ENCODE results near the gene THBD.

Gene THBD

GRCh38 chr20:22999756-23000155, 49.7 kb downstream of the THBD start:
- ATAC-seq, result no peak
- no peak for TF ChIP-seq OSR1 (CRISPR knock-in tag; IDR thresholded peaks at IDR 0.05)
- TF ChIP-seq ZC3H10 (CRISPR knock-in tag; IDR thresholded peaks at IDR 0.05), result no peak
- no peak for TF ChIP-seq TOX (CRISPR knock-in tag; IDR thresholded peaks at IDR 0.05; ENCODE audit: borderline replicate concordance)
- no peak for TF ChIP-seq ESRRG (CRISPR knock-in tag; IDR thresholded peaks at IDR 0.05)
- no peak for TF ChIP-seq ZNF70 (CRISPR knock-in tag; IDR thresholded peaks at IDR 0.05)
- TF ChIP-seq CSRNP3 (CRISPR knock-in tag; IDR thresholded peaks at IDR 0.05), result no peak
- TF ChIP-seq RARB (CRISPR knock-in tag; IDR thresholded peaks at IDR 0.05), result no peak
- no peak for TF ChIP-seq CREB5 (CRISPR knock-in tag; IDR thresholded peaks at IDR 0.05; ENCODE audit: low read depth)
- no peak for TF ChIP-seq CSDC2 (CRISPR knock-in tag; IDR thresholded peaks at IDR 0.05)
- TF ChIP-seq TCF4 (CRISPR knock-in tag; IDR thresholded peaks at IDR 0.05; ENCODE audit: borderline replicate concordance), result no peak

- no peak for ATAC-seq
- TF ChIP-seq TOX (CRISPR knock-in tag; IDR thresholded peaks at IDR 0.05; ENCODE audit: borderline replicate concordance), result no peak
- no peak for TF ChIP-seq BACH2 (CRISPR knock-in tag; IDR thresholded peaks at IDR 0.05; ENCODE audit: borderline replicate concordance)
- TF ChIP-seq TCF4 (CRISPR knock-in tag; IDR thresholded peaks at IDR 0.05; ENCODE audit: borderline replicate concordance), result no peak
- TF ChIP-seq RARB (CRISPR knock-in tag; IDR thresholded peaks at IDR 0.05), result no peak
Observed at GRCh38 chr20:22998476-22998875, 51.0 kb downstream of the THBD start.

GRCh38 chr20:22995923-22996322, 53.5 kb downstream of the THBD start:
- ATAC-seq, result no peak
- TF ChIP-seq TCF4 (CRISPR knock-in tag; IDR thresholded peaks at IDR 0.05; ENCODE audit: borderline replicate concordance) (no peak), PATZ1 (CRISPR knock-in tag; IDR thresholded peaks at IDR 0.05; ENCODE audit: borderline replicate concordance) (no peak), CREB5 (CRISPR knock-in tag; IDR thresholded peaks at IDR 0.05; ENCODE audit: low read depth) (no peak), ZNF70 (CRISPR knock-in tag; IDR thresholded peaks at IDR 0.05) (no peak)

Measured in SK-N-SH treated with all-trans-retinoic acid at 6 μM for 48 hours (cell line).